Measurements from ENCODE around the gene MAGI1. TPM values are rescaled to one million over a fixed set of nuclear protein-coding genes. Genes with fewer than 3 reads are reported as not detected.
A peak's percentile ranks its signal among the peaks of the same experiment; 100 is the strongest.

The MAGI1 gene
- total RNA-seq, 1 experiment from 2014 or later = 0.93 TPM

GRCh38 chr3:65362688-65363087, 676.0 kb downstream of the MAGI1 start:
- no peak for DNase-seq (ENCODE audit: low spot score)

GRCh38 chr3:65361448-65361847, 677.3 kb downstream of the MAGI1 start:
- DNase-seq (ENCODE audit: low spot score) = no peak

GRCh38 chr3:65356331-65357248, 682.1 kb downstream of the MAGI1 start:
- DNase-seq (ENCODE audit: low spot score) = no peak

DNA sequence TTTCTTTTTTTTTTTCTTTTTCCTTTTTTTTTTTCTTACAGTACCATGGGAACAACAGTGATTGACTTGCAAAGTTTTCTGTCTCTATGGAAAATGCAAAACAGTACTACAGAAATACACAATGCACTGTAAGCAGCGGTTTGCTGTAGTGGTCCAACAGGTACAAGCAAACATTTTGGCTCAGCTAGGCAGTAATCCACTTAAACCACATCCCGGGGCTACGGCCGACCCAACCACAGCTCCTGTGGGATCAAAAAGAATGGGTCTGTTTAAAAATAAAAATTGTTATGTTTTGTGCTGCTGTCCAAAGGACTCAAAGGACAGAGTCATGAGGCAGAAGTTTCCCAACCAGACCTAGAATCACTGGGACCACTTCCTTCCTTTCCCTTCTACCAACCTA, 683.8 kb downstream of the MAGI1 start:
- peak; percentile 6 for DNase-seq (ENCODE audit: low spot score)

DNA sequence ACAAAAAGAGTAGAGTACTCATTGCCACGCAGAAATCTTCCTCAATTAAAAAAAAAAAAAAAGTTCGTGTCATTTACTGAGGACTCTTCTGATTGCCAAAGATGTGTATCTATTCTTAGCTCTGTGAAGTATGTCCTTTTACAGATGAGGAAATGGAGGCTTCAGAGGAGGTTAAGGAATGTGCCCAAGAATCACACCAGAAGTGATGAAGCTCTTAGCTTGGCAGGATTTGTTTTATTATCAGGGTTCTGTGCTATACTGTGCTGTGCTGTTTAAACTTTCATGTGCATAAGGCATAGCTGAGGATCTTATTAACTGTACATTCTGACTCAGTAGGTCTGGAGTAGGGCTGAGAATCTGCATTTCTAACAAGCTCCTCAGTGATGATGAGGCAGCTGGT, 685.8 kb downstream of the MAGI1 start:
- no peak for DNase-seq (ENCODE audit: low spot score)

- no peak for DNase-seq (ENCODE audit: low spot score)
Measured at GRCh38 chr3:65351753-65352152, 687.0 kb downstream of the MAGI1 start.

DNA sequence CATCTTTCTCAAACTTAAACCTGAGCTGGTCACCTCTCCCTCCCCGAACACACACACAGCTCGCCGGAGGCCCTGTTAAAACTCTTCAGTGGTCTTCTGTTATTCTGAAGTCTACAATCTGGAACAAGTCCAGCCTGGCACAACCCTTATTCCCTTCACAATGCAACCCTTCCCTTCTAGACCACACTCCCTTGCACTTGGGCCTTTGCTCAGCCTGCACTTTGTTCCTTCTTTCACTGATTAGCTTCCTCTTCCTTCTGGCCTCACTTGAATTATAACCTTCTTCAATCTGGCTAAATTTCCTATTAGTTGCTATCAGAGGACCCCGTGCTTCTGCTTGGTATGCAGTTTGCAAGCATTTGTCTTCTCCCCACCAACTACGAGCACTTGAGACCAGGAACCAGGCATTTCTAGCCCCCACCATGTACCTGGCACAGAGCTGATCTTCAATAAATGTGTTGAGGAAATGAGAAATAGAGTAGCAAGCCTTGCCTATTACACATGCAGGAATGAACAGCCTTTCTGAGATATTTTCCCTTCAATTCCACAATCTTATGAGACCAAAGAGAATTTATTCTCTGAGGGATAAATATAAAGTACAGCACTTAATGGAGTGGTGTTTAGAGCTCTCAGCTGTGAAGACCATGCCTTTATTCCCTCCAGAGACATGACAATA, 687.8 kb downstream of the MAGI1 start:
- DNase-seq (ENCODE audit: low spot score) = no peak

DNA sequence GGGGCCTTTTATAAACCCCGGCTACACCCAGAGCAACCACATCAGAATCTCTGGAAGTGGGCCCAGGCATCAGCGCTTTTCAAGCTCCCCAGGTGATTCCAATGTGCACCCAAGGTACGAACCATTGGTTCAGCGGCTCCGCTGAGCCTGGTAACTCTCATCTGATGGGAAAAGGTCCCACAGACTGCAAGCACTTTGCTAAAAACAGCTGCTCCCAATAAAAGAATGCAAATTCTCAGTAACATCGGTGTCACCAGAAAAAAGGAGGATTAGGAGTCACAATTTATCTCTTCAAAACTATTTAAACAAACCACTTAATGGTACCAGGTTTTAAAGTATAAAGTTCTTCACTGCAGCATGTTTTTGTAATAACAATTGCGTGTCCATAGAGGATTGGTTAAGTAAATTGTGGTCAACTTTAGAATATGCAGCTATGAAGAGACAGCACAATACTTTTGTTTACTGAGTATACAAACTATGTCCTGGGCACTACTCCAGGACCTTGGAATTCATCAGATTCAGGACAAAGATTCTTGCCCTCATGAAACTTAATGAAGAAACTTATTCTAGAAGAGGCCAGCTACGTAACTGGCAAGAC, 690.2 kb downstream of the MAGI1 start:
- peak; percentile 81 for DNase-seq (ENCODE audit: low spot score)

DNA sequence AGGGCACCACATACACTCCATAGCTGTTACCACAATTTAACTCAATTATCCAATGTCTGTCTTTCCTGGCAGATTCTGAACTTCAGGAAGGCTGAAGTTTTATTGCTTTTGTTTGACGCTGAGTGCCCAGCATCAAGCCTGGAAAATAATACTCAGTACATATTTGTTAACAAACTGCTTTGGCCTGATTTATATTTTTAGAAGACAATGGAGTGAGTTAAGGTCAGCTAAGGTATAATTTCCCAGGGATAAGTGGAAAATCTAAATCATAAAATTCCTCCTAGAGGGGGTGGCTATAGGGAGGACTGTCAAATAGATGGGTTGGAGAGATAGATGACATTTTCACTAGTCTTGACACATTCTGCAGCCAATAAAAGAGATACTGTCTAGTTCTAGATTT, 691.6 kb downstream of the MAGI1 start:
- no peak for DNase-seq (ENCODE audit: low spot score)

- no peak for DNase-seq (ENCODE audit: low spot score)
Measured at GRCh38 chr3:65344846-65345245, 693.9 kb downstream of the MAGI1 start.

DNA sequence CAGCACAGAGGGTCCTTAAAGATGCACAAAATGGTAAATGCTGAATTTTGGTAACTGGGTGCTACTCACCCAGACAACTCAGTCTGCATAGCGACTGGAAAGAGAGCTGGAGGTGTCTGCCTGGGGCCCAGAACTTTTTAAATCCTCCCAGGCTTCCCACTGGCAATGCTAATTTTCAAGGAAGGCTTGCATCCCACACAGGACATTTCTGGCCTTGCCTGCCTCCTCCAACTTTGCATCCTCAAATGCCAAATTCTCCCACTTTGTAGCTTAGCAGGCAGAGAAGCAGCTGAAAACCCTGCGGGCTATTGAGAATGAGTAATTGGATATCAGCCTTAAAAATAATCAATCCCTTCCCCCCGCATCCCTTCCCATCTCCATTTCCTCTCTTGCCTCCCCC, 694.3 kb downstream of the MAGI1 start:
- DNase-seq (ENCODE audit: low spot score) = no peak

GRCh38 chr3:65343736-65344135, 695.0 kb downstream of the MAGI1 start:
- no peak for DNase-seq (ENCODE audit: low spot score)

- DNase-seq (ENCODE audit: low spot score) = no peak
Measured at GRCh38 chr3:65343026-65343425, 695.7 kb downstream of the MAGI1 start.

- peak; percentile 35 for DNase-seq (ENCODE audit: low spot score)
Measured at GRCh38 chr3:65342084-65342683, 696.5 kb downstream of the MAGI1 start.

DNA sequence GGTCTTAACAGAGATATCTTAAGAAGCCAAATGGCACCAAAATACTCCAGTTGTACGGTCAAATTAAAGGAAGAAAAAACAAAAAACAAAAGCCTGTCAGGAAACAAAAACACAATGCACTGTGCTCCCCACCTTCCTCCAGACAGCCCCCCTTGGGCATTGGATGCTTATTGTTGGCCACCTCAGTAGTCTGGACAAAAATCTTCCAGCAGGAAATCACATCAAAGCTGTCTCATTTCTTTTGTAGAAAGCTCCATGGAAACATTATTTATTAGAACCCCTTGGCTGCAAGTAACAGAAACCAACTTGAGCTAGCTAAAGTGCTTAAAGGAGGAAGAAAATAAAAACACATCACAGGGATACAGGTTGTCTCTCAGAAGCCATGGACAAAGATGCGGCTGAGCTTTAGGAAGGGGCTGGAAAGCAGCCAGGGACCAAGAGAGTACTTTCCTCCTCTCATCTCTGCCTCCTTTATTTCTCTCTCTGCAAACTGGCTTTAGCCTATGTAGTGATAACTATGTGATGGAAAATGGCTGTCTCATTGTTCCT, 699.5 kb downstream of the MAGI1 start:
- DNase-seq (ENCODE audit: low spot score) = no peak

- DNase-seq (ENCODE audit: low spot score) = no peak
Measured at GRCh38 chr3:65338571-65338970, 700.1 kb downstream of the MAGI1 start.

DNA sequence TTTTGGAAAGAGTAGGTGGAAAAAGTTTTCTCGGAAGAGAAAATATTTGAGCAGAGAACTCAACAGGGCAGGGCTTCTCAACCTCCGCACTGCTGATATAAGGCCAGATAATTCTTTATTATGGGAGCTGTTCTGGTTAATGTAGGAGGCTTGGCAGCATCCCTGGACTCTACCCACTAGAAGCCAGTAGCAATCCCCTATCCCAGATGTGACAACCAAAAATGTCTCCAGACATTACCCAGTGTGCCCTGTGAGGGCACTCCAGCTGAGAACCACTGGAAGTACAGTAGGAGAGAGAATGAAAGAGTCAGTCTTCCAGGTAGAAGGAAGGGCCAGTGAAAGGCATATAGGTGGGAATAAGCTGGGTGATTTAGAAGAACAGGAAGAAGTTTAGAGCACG, 703.1 kb downstream of the MAGI1 start:
- DNase-seq (ENCODE audit: low spot score) = no peak

GRCh38 chr3:65334045-65334665, 704.6 kb downstream of the MAGI1 start:
- DNase-seq (ENCODE audit: low spot score) = no peak

DNA sequence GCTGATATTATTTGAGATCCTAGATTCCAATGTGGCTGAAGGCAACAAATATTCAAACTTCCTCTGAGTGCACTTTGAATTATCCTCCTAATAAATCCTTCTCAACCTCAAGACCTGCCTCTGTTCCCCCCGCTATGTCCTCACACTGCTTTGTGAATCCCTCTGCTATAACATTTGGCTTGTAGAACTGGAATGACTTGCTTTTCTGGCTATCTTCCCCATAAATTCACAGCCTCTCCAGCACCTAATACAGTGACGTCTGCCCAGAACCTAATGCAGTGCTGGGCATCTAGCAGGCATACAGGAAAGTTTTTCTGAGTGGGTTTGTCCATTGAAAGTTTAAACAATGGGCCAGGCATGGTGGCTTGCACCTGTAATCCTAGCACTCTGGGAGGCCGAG, 707.0 kb downstream of the MAGI1 start:
- no peak for DNase-seq (ENCODE audit: low spot score)

DNA sequence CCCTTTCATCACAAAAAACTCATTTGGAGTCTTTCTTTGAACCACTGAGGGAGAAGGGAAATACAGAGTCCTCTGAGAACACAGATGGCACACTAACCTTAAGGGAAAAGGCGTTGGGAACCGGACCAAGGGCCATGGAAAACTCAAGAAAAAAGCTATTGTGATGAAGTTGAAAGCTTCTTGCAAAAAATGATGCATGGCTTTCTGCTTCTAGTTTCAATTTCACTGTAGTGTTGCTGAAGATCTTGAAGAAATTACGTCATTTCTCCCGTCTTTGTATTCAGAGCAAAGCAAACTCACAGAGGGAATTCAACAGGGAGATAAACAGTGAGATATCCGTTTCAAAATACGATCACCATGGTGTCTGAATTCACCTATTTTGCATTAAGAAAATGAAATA, 708.6 kb downstream of the MAGI1 start:
- DNase-seq (ENCODE audit: low spot score) = peak; percentile 31

DNA sequence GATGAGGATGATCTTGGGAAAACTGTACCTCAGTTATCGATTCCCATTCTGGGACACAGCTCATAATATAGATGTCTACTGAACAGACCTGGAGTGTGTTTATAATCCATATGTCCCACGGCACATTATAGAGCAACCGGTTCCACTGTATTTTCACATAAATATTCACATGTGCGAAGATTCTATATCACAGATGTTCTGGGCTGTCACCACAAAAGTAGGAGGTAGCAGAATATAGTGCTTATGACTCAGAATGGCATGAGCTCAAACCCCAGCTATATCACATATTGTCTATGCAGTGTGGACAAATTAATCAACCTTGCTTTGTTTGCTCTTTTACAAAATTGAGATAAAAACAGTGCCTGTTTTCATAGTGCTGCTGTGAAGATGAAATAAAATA, 710.6 kb downstream of the MAGI1 start:
- no peak for DNase-seq (ENCODE audit: low spot score)

DNA sequence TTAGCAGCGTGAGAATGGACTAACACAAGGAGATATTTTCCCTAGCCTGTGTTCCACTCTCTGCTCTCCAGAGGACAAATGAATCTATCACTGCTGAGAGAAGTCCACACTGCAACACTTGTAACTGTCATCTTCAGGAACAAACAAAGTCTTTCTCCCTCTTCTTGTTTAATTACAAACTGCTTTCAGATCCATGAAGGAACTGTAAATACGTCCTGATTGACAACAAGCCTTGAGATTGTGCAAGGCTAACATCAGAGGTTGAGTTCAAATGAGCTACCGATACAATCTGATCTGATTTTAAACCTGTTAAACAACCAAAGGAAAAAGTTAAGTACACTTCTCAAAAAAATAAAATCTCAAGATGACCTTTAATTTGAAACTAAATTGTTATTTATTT, 712.1 kb downstream of the MAGI1 start:
- DNase-seq (ENCODE audit: low spot score) = no peak

Data from H4 (cell line).